Liver (tissue), 9 donors: ENCODE results near the gene UBR1. TPM values are rescaled to one million over a fixed set of nuclear protein-coding genes. Genes with fewer than 3 reads are reported as not detected.

Source experiments
- DNase-seq: peaks from one replicate; pipeline ENCODE4 v3.0.0-alpha.2; 2017; ENCODE audit warnings: low spot score
- H3K27ac ChIP-seq, 2 donors: one replicate each; pipeline ENCODE4 v1.7.0; 2013; ENCODE audit warnings: inconsistent platforms in 2 of 2, low read length in 2 of 2, control low read depth in 1 of 2, low read depth in 1 of 2, mild to moderate bottlenecking in 1 of 2
- H3K27me3 ChIP-seq, 4 donors: one replicate each; pipeline versions ENCODE4 v1.6.1 to v1.7.0; 2013; ENCODE audit warnings: low read length in 3 of 4, inconsistent platforms in 1 of 4, mild to moderate bottlenecking in 1 of 4, moderate library complexity in 1 of 4; ENCODE audit not compliant: control insufficient read depth in 4 of 4, insufficient read depth in 4 of 4
- H3K36me3 ChIP-seq, 4 donors: one replicate each; pipeline versions ENCODE4 v1.6.1 to v1.7.0; 2013; ENCODE audit warnings: low read length in 3 of 4, mild to moderate bottlenecking in 3 of 4, low read depth in 1 of 4, moderate library complexity in 1 of 4; ENCODE audit not compliant: control insufficient read depth in 4 of 4, insufficient read depth in 3 of 4
- H3K4me1 ChIP-seq, 4 donors: one replicate each; pipeline versions ENCODE4 v1.6.1 to v1.7.0; 2013; ENCODE audit warnings: low read length in 3 of 4, mild to moderate bottlenecking in 3 of 4, moderate library complexity in 1 of 4; ENCODE audit not compliant: control insufficient read depth in 4 of 4, insufficient read depth in 4 of 4
- H3K4me3 ChIP-seq, 3 donors: one replicate each; pipeline versions ENCODE4 v1.6.1 to v1.7.0; 2013; ENCODE audit warnings: low read length in 3 of 3, control low read depth in 1 of 3, low read depth in 1 of 3, mild to moderate bottlenecking in 1 of 3
- H3K9ac ChIP-seq, 2 donors: one replicate each; pipeline ENCODE4 v1.7.0; 2013; ENCODE audit warnings: low read length in 2 of 2, mild to moderate bottlenecking in 2 of 2, moderate library complexity in 2 of 2, control low read depth in 1 of 2, low read depth in 1 of 2
- H3K9me3 ChIP-seq, 4 donors: one replicate each; pipeline versions ENCODE4 v1.6.1 to v1.7.0; 2013; ENCODE audit warnings: low read length in 3 of 4; ENCODE audit not compliant: control insufficient read depth in 4 of 4
- ATF3 ChIP-seq: IDR thresholded peaks from 2 replicates; pipeline ENCODE4 v1.6.1; 2016; ENCODE audit warnings: antibody characterized with exemption
- CTCF ChIP-seq: fragments of 150-350 bp; IDR thresholded peaks from 2 replicates; pipeline ENCODE4 v1.5.1; 2017; ENCODE audit warnings: improper control_type of control experiment, low read depth, low read length; ENCODE audit not compliant: missing input control
- EGR1 ChIP-seq, 2 donors: IDR thresholded peaks; 2 replicates each; pipeline ENCODE4 v1.6.1; 2016 to 2018; ENCODE audit warnings: antibody characterized with exemption in 2 of 2, low read depth in 2 of 2
- FOXA1 ChIP-seq: IDR thresholded peaks from 2 replicates; pipeline ENCODE4 v1.6.1; 2016; ENCODE audit warnings: antibody characterized with exemption
- FOXA2 ChIP-seq: IDR thresholded peaks from 2 replicates; pipeline ENCODE4 v1.6.1; 2016; ENCODE audit warnings: antibody characterized with exemption
- GABPA ChIP-seq, 2 donors: IDR thresholded peaks in 1 of 2; conservative IDR thresholded peaks in 1 of 2; 2 replicates each; pipeline ENCODE4 v1.6.1; 2016; ENCODE audit warnings: antibody characterized with exemption in 2 of 2, mild to moderate bottlenecking in 1 of 2, moderate library complexity in 1 of 2
- HNF4A ChIP-seq, 2 donors: conservative IDR thresholded peaks; 2 replicates each; pipeline ENCODE4 v1.6.1; 2016; ENCODE audit warnings: antibody characterized with exemption in 2 of 2, mild to moderate bottlenecking in 2 of 2
- HNF4G ChIP-seq: IDR thresholded peaks from 2 replicates; pipeline ENCODE4 v1.6.1; 2016; ENCODE audit warnings: antibody characterized with exemption
- JUND ChIP-seq, 2 donors: IDR thresholded peaks; 2 replicates each; pipeline ENCODE4 v1.6.1; 2016; ENCODE audit warnings: antibody characterized with exemption in 2 of 2
- MAX ChIP-seq: IDR thresholded peaks from 2 replicates; pipeline ENCODE4 v1.6.1; 2016; ENCODE audit warnings: antibody characterized with exemption
- NR2F2 ChIP-seq: IDR thresholded peaks from 2 replicates; pipeline ENCODE4 v1.6.1; 2016; ENCODE audit warnings: antibody characterized with exemption
- RAD21 ChIP-seq, 2 donors: IDR thresholded peaks; 2 replicates each; pipeline ENCODE4 v1.6.1; 2016; ENCODE audit warnings: antibody characterized with exemption in 2 of 2, mild to moderate bottlenecking in 2 of 2
- REST ChIP-seq: IDR thresholded peaks from 2 replicates; pipeline ENCODE4 v1.6.1; 2016; ENCODE audit warnings: antibody characterized with exemption, mild to moderate bottlenecking
- RXRA ChIP-seq, 2 donors: IDR thresholded peaks; 2 replicates each; pipeline ENCODE4 v1.6.1; 2017 to 2018; ENCODE audit warnings: antibody characterized with exemption in 2 of 2, mild to moderate bottlenecking in 1 of 2
- SP1 ChIP-seq: IDR thresholded peaks from 2 replicates; pipeline ENCODE4 v1.6.1; 2018; ENCODE audit warnings: antibody characterized with exemption, mild to moderate bottlenecking
- TAF1 ChIP-seq: conservative IDR thresholded peaks from 2 replicates; pipeline ENCODE4 v1.6.1; 2016; ENCODE audit warnings: antibody characterized with exemption, mild to moderate bottlenecking
- YY1 ChIP-seq: IDR thresholded peaks from 2 replicates; pipeline ENCODE4 v1.6.1; 2016; ENCODE audit warnings: antibody characterized with exemption, mild to moderate bottlenecking
- ZBTB33 ChIP-seq: IDR thresholded peaks from 2 replicates; pipeline ENCODE4 v1.6.1; 2016; ENCODE audit warnings: antibody characterized with exemption
- WGBS: extraction: QIAGEN DNeasy Blood & Tissue Kit; methylation state at CpG from one replicate; pipeline ENCODE4 v1.1.7; 2013; 5-methylcytosine and 5-hydroxymethylcytosine counted together
- polyA plus RNA-seq, 2 donors: library from polyadenylated mRNA; stranded (reverse) in 1 of 2; unstranded in 1 of 2; fragments of 200-250 nt in 1 of 2; fragments of >200 nt in 1 of 2; fragmentation: Nextera tagmentation in 1 of 2; extraction: Ambion mirVana in 1 of 2; gene quantifications; one replicate each; pipeline versions ENCODE4 v1.2.1 to v1.2.3, GENCODE V29; 2013 to 2015
- total RNA-seq, 2 donors: library from RNA; depleted of rRNA; stranded (reverse); fragments of >200 nt; gene quantifications; one replicate each; pipeline ENCODE4 v1.2.3, GENCODE V29; 2014
- donor health status: healthy.
- donor health status: healthy.
- donor health status: healthy.
- donor health status: healthy.
- donor health status: healthy.

UBR1 gene
- total and polyA plus RNA-seq, 4 donors = 3.7 to 25.3 (median 10.9) TPM

GRCh38 chr15:43056696-43057095, 49.1 kb downstream of the UBR1 start:
- peaks cover 7 to 47% (median 36%) of the 10 kb centered on the region in 4 donors for H3K36me3 ChIP-seq
- TF ChIP-seq ZBTB33 = no peak
- no peak for TF ChIP-seq REST
- TF ChIP-seq NR2F2 = no peak
- no peak for TF ChIP-seq FOXA1
- no peak for TF ChIP-seq CTCF
- TF ChIP-seq RAD21 (IDR thresholded peaks at IDR 0.05) = no peak
- no peak for TF ChIP-seq GABPA (IDR thresholded peaks at IDR 0.05 in 1 of 2, conservative IDR thresholded peaks at IDR 0.05 in 1 of 2)
- no peak for TF ChIP-seq FOXA2
- TF ChIP-seq RXRA (IDR thresholded peaks at IDR 0.05) = no peak
- TF ChIP-seq TAF1 = no peak
- TF ChIP-seq HNF4G = no peak
- TF ChIP-seq EGR1 (IDR thresholded peaks at IDR 0.05; ENCODE audit: low read depth in 2 of 2) = no peak
- TF ChIP-seq JUND (IDR thresholded peaks at IDR 0.05) = no peak
- no peak for TF ChIP-seq YY1
- no peak for TF ChIP-seq HNF4A (conservative IDR thresholded peaks at IDR 0.05)
- no peak for TF ChIP-seq ATF3
- TF ChIP-seq SP1 = no peak
- H3K27me3 ChIP-seq = no peaks in the 10 kb centered on the region
- no peaks in the 10 kb centered on the region for H3K9me3 ChIP-seq
- DNase-seq = no peak
- H3K9ac ChIP-seq = no peak overlapping the region
- H3K4me1 ChIP-seq = no peaks in the 10 kb centered on the region
- no peak overlapping the region for H3K27ac ChIP-seq
- no peak overlapping the region for H3K4me3 ChIP-seq

- no peak overlapping the region for H3K4me3 ChIP-seq
- no peak overlapping the region for H3K9ac ChIP-seq
- no peak for DNase-seq
- H3K27ac ChIP-seq = no peak overlapping the region
- H3K4me1 ChIP-seq = no peaks in the 10 kb centered on the region
- no peaks in the 10 kb centered on the region for H3K27me3 ChIP-seq
- H3K36me3 ChIP-seq = peaks cover 4 to 32% (median 26%) of the 10 kb centered on the region in 4 donors
- WGBS = 93% methylated on average over 1 of the region's 1 CpG
- no peaks in the 10 kb centered on the region for H3K9me3 ChIP-seq
- no peak for TF ChIP-seq GABPA (IDR thresholded peaks at IDR 0.05 in 1 of 2, conservative IDR thresholded peaks at IDR 0.05 in 1 of 2)
- TF ChIP-seq YY1 = no peak
- no peak for TF ChIP-seq NR2F2
- no peak for TF ChIP-seq REST
- no peak for TF ChIP-seq ATF3
- TF ChIP-seq SP1 = no peak
- TF ChIP-seq RXRA (IDR thresholded peaks at IDR 0.05) = no peak
- TF ChIP-seq HNF4A (conservative IDR thresholded peaks at IDR 0.05) = no peak
- TF ChIP-seq CTCF = no peak
- no peak for TF ChIP-seq FOXA1
- no peak for TF ChIP-seq MAX
- no peak for TF ChIP-seq EGR1 (IDR thresholded peaks at IDR 0.05; ENCODE audit: low read depth in 2 of 2)
Measured at GRCh38 chr15:43052860-43053259, 53.0 kb downstream of the UBR1 start.
